Measurements from ENCODE around the gene LHX5. TPM values are rescaled to one million over a fixed set of nuclear protein-coding genes. Genes with fewer than 3 reads are reported as not detected.

LHX5 gene
- total and polyA plus RNA-seq, 4 donors = not detected

GRCh38 chr12:113448873-113449272, 22.8 kb downstream of the LHX5 start:
- WGBS = 64% methylated on average over 7 of the region's 7 CpGs
- Histone ChIP-seq H3K36me3 (ENCODE audit: control insufficient read depth in 4 of 4, insufficient read depth in 3 of 4, low read depth in 1 of 4, low read length in 3 of 4) (no peaks in the 10 kb centered on the region), H3K27ac (ENCODE audit: low read depth in 1 of 2, low read length in 2 of 2) (no peak overlapping the region), H3K9me3 (ENCODE audit: control insufficient read depth in 4 of 4, low read length in 3 of 4) (no peaks in the 10 kb centered on the region), H3K27me3 (ENCODE audit: control insufficient read depth in 4 of 4, insufficient read depth in 4 of 4, low read length in 3 of 4) (no peaks in the 10 kb centered on the region), H3K4me1 (ENCODE audit: control insufficient read depth in 4 of 4, insufficient read depth in 4 of 4, low read length in 3 of 4) (no peaks in the 10 kb centered on the region), H3K4me3 (ENCODE audit: low read depth in 1 of 3, low read length in 3 of 3) (no peak overlapping the region), H3K9ac (ENCODE audit: low read depth in 1 of 2, low read length in 2 of 2) (no peak overlapping the region)
- DNase-seq (ENCODE audit: low spot score) = no peak
- TF ChIP-seq REST (IDR thresholded peaks at IDR 0.05) = no peak
- TF ChIP-seq SP1 (IDR thresholded peaks at IDR 0.05) = no peak
- TF ChIP-seq JUND (IDR thresholded peaks at IDR 0.05) = no peak
- TF ChIP-seq HNF4A (conservative IDR thresholded peaks at IDR 0.05) = no peak
- TF ChIP-seq GABPA (IDR thresholded peaks at IDR 0.05 in 1 of 2, conservative IDR thresholded peaks at IDR 0.05 in 1 of 2) = no peak
- TF ChIP-seq NR2F2 (IDR thresholded peaks at IDR 0.05) = no peak
- no peak for TF ChIP-seq FOXA1 (IDR thresholded peaks at IDR 0.05)
- TF ChIP-seq HNF4G (IDR thresholded peaks at IDR 0.05) = no peak
- no peak for TF ChIP-seq ZBTB33 (IDR thresholded peaks at IDR 0.05)
- TF ChIP-seq MAX (IDR thresholded peaks at IDR 0.05) = no peak
- TF ChIP-seq RAD21 (IDR thresholded peaks at IDR 0.05) = no peak
- no peak for TF ChIP-seq YY1 (IDR thresholded peaks at IDR 0.05)

- Histone ChIP-seq H3K9me3 (ENCODE audit: control insufficient read depth in 4 of 4, low read length in 3 of 4) (no peaks in the 10 kb centered on the region), H3K4me1 (ENCODE audit: control insufficient read depth in 4 of 4, insufficient read depth in 4 of 4, low read length in 3 of 4) (no peaks in the 10 kb centered on the region), H3K36me3 (ENCODE audit: control insufficient read depth in 4 of 4, insufficient read depth in 3 of 4, low read depth in 1 of 4, low read length in 3 of 4) (no peaks in the 10 kb centered on the region), H3K4me3 (ENCODE audit: low read depth in 1 of 3, low read length in 3 of 3) (no peak overlapping the region), H3K27me3 (ENCODE audit: control insufficient read depth in 4 of 4, insufficient read depth in 4 of 4, low read length in 3 of 4) (no peaks in the 10 kb centered on the region), H3K27ac (ENCODE audit: low read depth in 1 of 2, low read length in 2 of 2) (no peak overlapping the region), H3K9ac (ENCODE audit: low read depth in 1 of 2, low read length in 2 of 2) (no peak overlapping the region)
- TF ChIP-seq SP1 (IDR thresholded peaks at IDR 0.05) (no peak), FOXA1 (IDR thresholded peaks at IDR 0.05) (no peak), EGR1 (IDR thresholded peaks at IDR 0.05; ENCODE audit: low read depth in 2 of 2) (no peak), HNF4A (conservative IDR thresholded peaks at IDR 0.05) (no peak)
- WGBS = 89% methylated on average over 6 of the region's 6 CpGs
- DNase-seq (ENCODE audit: low spot score) = no peak
Observed at GRCh38 chr12:113445544-113446171, 26.0 kb downstream of the LHX5 start.
